ENCODE data around the gene STK38L.

STK38L gene

DNA sequence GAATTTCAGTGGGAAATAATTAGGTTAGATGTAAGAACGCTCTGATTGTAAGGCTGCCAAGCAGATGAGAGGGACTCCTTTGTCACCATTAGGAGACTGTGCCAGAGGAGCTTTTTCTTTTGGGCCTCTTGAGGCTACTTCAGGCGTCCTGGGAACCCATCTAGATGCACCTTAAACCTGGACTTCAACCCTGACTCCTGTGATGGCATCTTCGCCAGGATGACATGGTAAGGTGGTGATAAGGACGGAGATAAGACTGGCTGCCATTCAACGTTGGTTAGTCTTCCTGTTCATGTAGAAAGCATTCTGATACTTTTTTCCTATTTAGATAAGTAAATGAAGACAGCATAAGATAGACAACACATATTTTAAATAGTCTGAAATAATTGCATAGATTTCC lies 36.3 kb downstream of the STK38L start:
- DNase-seq = no peak

GRCh38 chr12:27282754-27283153 lies 38.7 kb downstream of the STK38L start:
- no peak for DNase-seq

- no peak for DNase-seq
Observed at GRCh38 chr12:27284021-27284420, 39.9 kb downstream of the STK38L start.

DNA sequence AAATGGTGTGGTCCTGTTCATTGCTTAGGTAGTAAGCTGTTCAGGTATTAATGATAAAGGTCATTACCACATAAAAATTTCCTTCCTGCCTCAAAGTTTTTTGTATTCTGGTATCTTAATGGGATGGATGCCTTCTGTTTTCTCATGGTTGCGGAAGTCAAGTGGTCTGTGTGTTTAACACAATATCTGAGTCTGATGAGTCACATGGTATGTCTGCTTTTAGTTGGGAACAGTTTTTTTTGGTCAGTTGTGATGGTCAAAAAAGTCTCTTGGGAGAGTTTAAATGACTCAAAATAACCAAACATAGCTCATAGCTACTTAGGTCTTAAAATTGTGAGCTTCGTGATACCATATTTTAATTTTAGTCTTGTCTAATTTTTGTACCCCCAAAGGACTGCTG lies 40.7 kb downstream of the STK38L start:
- no peak for DNase-seq

- DNase-seq = no peak
Observed at GRCh38 chr12:27285403-27285802, 41.3 kb downstream of the STK38L start.

DNA sequence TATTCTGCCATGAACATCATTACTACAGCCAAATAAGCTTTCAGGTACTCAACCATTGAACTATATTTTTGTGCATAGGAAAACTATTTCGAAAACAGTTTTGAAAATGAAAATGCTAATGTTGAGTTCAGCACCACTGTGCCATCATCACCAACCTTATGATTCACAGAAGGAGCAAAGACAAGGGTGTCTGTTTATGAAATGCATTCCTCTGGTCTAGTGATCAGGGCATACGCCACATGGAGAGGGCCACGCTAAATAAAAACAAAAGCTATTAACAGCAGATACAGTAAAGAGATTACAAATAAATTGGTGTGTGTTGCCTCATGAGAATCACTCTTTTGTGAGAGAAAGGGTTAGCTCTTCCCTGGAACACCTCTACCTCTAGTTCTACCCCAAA lies 45.3 kb downstream of the STK38L start:
- no peak for DNase-seq

GRCh38 chr12:27290501-27291168 lies 46.5 kb downstream of the STK38L start:
- no peak for DNase-seq

DNA sequence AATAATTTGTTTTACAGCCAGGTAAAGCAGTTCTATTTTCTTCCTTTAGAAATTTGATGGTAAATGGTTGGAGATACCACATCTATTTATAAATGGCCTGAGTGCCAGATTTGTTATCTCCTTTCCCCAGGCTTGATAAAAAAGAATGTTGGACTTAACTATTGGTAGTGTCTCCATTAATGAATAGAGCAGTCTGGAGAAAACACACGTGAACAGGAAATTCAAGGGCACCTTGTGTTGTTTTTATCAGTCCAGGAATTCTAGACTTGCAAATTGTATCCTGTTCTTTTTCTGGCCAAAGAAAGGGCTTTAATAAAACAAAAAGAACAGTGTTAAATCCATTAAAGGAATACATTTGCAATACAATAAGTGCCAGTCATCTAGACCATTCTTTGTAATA lies 47.8 kb downstream of the STK38L start:
- no peak for DNase-seq

DNA sequence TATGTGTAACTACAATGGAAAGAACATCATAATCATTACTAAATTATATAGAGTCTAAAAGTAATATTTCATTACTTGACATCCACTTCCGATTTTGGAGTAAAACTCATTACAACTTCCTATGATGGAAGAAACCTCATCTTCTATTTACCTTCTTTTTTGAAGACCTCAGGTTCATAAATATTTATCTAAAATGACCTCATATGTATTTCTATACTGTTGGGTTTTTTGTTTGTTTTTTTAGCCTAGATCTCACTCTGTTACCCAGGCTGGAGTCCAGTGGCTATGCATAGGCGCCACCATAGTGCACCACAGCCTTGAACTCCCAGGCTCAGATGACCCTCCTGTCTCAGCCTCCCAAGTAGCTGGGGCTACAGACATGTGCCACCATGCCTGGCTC lies 48.6 kb downstream of the STK38L start:
- DNase-seq = no peak

DNA sequence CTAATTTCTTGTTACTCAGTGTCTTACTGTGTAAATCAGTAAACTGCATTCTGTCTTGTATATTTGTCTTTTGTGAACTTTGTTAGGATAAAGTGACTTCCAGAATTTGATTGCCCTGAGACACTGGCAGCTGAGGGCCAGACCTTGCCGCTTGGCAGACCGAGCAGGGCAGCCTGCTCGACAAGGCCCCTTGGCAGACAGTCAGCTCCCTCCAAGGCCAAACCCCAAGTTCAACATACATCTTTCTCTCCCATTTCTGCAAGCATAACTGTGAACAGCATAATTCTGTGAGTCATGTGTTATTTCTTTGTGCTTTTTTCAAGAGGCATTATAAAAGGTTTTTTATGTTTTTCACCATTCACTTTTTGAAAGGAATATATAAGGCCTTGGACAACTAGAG lies 49.4 kb downstream of the STK38L start:
- no peak for DNase-seq

DNA sequence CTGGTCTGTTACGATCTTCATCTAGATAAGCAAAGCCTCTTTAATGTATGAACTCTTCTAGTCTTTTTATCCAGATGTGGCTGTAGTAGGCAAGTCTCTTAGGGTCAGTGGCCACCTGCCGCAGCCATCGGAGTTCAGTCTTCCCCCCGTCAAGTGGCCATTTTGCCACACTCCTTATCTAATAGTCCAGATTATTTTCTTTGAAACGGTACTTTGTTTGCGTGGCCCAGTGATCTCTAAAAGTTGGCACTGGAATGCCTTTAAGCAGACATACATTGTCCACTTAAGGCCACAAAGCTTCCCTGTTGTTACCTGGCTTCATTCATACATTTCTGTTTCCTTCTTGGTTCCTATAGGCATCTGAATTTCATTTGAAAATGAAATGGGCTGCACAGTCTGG lies 52.6 kb downstream of the STK38L start:
- no peak for DNase-seq

DNA sequence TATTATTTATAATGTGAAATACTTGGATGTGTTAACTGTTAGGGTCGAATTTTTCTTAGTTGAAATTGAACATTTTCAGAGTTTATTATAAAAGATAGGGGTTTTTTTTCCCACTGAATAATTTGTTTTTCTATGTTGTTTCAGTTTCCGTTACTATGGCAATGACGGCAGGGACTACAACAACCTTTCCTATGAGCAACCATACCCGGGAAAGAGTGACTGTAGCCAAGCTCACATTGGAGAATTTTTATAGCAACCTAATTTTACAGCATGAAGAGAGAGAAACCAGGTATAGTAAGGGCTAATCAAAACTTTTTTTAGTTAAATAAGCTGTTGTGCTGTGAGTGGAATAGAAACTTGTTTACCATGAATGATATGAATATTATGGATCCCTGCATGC lies 53.5 kb downstream of the STK38L start:
- DNase-seq = no peak

GRCh38 chr12:27299102-27299501 lies 55.0 kb downstream of the STK38L start:
- no peak for DNase-seq

DNA sequence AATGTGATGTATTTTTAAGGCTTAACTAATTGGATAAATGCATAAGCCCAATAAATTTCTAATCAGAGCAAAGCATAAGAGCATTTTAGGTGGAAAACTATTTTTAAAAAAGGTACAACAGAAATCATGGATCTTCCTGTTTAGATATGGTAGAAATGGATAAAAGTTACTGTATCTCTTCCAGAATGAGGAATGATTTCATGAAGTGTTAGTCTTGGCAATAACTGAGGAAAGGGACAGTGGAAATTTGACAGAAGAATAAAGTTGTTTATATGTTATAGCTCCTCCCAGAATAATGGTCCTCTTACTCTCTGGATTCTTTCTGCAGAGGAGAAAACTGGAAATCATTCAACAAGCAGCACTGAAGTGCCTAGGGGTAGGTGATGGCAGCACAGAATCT lies 56.1 kb downstream of the STK38L start:
- DNase-seq = no peak

GRCh38 chr12:27303139-27304111 lies 59.3 kb downstream of the STK38L start:
- no peak for DNase-seq

GRCh38 chr12:27304856-27305255 lies 60.8 kb downstream of the STK38L start:
- no peak for DNase-seq

- DNase-seq = peak in 1 of 5 donors; percentile 45
Observed at GRCh38 chr12:27305673-27306456, 61.8 kb downstream of the STK38L start.

DNA sequence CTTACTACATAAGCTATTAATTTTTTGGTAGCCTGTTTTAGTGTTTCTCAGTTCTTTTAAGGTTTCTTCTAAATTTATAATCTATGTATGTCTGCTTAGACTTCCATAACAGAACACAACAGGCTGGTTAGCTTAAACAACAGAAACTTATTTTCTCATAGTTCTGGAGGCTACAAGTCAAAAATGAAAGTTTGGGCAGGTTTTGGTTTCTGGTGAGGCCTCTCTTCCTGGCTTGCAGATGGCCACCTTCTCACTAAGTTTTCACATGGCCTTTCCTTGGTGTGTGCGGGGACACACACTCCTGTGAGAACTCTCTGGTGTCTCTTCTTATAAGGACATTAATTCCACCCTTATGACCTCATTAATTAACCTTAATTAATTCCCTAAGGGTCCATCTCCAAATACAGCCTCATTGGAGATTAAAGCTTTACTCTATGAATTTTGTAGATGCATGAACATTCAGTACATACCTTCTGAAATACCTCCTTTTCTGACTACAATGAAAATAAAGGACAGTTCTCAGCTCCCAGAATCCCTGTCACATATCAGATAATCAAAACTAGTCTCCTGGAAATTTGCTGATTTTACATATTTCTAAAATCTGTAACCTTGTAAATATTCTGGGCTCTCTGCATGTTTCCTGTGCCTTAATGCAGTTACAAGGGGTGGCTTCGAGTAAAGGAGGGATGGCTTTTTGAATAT lies 65.4 kb downstream of the STK38L start:
- no peak for DNase-seq

- no peak for DNase-seq
Observed at GRCh38 chr12:27309995-27310315, 65.9 kb downstream of the STK38L start.

- DNase-seq = no peak
Observed at GRCh38 chr12:27316947-27317346, 72.9 kb downstream of the STK38L start.

GRCh38 chr12:27319409-27319808 lies 75.3 kb downstream of the STK38L start:
- no peak for DNase-seq

DNA sequence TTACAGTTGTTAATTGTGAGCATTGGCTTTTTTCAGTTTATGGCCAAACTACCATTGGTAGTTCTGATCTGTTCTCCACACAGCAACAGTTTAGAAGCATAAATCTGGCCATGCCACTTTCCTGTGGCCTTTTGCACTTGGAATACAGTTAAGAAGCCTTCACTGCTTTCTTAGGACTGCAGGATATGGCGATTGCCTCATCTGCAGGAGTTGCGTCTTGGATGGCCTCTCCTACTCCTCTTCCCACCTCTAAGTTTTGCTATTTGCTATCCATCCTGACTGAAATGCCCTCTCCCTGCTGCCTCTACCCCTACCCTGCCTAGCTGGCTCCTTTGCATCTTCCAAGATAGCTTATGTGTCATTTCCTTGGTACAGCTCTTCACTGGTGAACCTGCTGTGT lies 75.8 kb downstream of the STK38L start:
- no peak for DNase-seq

GRCh38 chr12:27324530-27324929 lies 80.4 kb downstream of the STK38L start:
- no peak for DNase-seq
